ENCODE results near the gene MOB3A. TPM values are rescaled to one million over a fixed set of nuclear protein-coding genes. Genes with fewer than 3 reads are reported as not detected.

MOB3A gene
- total and polyA plus RNA-seq, 2 of the 8 experiments (the other 6 are each of a cell fraction or from before 2014, with no cell fraction given), result 9.2 to 9.6 TPM

DNA sequence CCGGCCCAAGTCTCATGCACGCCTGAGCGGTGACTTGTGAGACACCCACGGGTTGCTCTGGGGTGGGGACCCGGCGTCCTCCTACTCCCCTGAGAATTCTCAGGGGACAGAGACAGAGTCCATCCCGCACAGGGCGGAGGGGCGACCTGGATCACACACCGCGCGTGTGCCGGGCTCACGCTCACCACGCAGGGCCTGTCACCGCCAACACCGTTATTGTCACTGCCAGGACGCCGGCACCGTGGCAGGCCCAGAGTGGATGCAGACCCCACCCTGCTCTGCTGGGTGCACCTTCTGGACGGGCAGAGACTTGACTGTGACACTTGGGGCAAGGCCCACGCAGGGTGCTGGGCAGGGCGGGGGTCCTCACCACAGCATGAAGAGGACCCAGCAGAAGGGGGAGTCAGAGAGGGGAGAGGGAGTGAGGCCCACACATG lies 16.2 kb downstream of the MOB3A start (continued):
- TF ChIP-seq CTCF (IDR thresholded peaks at IDR 0.05; ENCODE audit: control extremely low read depth in 1 of 3, insufficient read depth in 1 of 3, low read depth in 1 of 3, low read length in 3 of 3) (no peak), POLR2AphosphoS5 (IDR thresholded peaks at IDR 0.05; ENCODE audit: low read depth, low read length) (no peak), SP2 (IDR thresholded peaks at IDR 0.05; ENCODE audit: low read length) (no peak), SP1 (IDR thresholded peaks at IDR 0.05; ENCODE audit: low read depth, low read length) (no peak)

All from H1 (cell line).